ENCODE results near the gene PPFIA1. TPM values are rescaled to one million over a fixed set of nuclear protein-coding genes. Genes with fewer than 3 reads are reported as not detected.

The PPFIA1 gene
- total and polyA plus RNA-seq, 8 donors, result 14.9 to 28.7 (median 21.1) TPM

GRCh38 chr11:70352100-70352499 is 81.6 kb downstream of the PPFIA1 start:
- DNase-seq (no peak), ATAC-seq (no peak), FAIRE-seq (no peak)
- no peaks in the 10 kb centered on the region for H3K4me1 ChIP-seq
- intact Hi-C loops (cut with DNase I), result no loop called here
- WGBS, 2 donors, result 32 to 57% methylated on average over 1 of the region's 1 CpG
- H3K27me3 ChIP-seq, result no peaks in the 10 kb centered on the region
- H3K27ac ChIP-seq, result no peak overlapping the region
- H3K36me3 ChIP-seq, result peaks cover 0 to 38% (median 8%) of the 10 kb centered on the region in 3 donors
- H3K4me3 ChIP-seq, result no peak overlapping the region
- TF ChIP-seq CTCF (IDR thresholded peaks at IDR 0.05), result no peak
- H3K9me3 ChIP-seq, result no peaks in the 10 kb centered on the region

GRCh38 chr11:70352601-70353000 is 82.1 kb downstream of the PPFIA1 start:
- H3K4me3 ChIP-seq, result no peak overlapping the region
- 96 to 99% methylated on average over 19 of the region's 19 CpGs for WGBS, 2 donors
- H3K9me3 ChIP-seq, result no peaks in the 10 kb centered on the region
- no peak for ATAC-seq
- intact Hi-C loops (cut with DNase I), result no loop called here
- no peak overlapping the region for H3K27ac ChIP-seq
- no peaks in the 10 kb centered on the region for H3K27me3 ChIP-seq
- FAIRE-seq, result no peak
- no peak for DNase-seq
- no peak for TF ChIP-seq CTCF (IDR thresholded peaks at IDR 0.05)
- no peaks in the 10 kb centered on the region for H3K4me1 ChIP-seq
- H3K36me3 ChIP-seq, result peaks cover 0 to 38% (median 9%) of the 10 kb centered on the region in 3 donors

- 94 to 99% methylated on average over 2 of the region's 2 CpGs for WGBS, 2 donors
- TF ChIP-seq CTCF (IDR thresholded peaks at IDR 0.05), result no peak
- no peaks in the 10 kb centered on the region for H3K9me3 ChIP-seq
- ATAC-seq, result no peak
- H3K27ac ChIP-seq, result no peak overlapping the region
- no peak overlapping the region for H3K4me3 ChIP-seq
- H3K4me1 ChIP-seq, result no peaks in the 10 kb centered on the region
- intact Hi-C loops (cut with DNase I), result no loop called here
- no peak for FAIRE-seq
- H3K27me3 ChIP-seq, result no peaks in the 10 kb centered on the region
- H3K36me3 ChIP-seq, result peaks cover 0 to 34% (median 9%) of the 10 kb centered on the region in 3 donors
- no peak for DNase-seq
Measured at GRCh38 chr11:70353329-70353728, 82.8 kb downstream of the PPFIA1 start.

DNA sequence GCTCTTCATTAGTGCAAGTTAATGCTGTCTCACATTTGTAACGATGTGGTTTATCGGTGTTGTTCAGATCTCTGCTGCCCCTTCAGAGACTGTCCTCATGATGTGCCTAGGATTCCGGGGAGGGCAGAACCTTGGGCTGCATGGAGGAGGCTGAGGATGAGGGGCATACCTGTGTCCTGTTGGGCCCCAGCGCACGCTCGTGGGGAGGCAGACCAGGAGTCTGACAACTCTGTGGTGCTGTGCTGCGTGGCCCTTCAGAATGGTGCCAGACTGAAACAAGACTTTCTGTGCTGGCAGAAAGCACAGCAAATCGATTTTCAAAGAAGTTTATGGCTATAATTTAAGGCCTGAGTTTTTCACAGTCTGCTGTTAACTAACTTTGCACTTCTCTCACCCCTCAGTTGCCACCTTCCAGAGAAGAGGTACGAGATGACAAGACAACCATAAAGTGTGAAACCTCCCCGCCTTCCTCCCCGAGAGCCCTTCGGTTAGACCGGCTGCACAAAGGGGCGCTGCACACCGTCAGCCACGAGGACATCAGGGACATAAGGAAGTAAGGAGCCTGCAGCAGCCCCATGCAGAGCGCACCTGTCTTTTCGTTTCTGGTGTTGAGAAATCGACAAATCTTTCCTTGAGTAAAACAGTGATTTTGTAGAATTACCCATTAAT is 83.5 kb downstream of the PPFIA1 start:
- H3K27me3 ChIP-seq, result no peaks in the 10 kb centered on the region
- no peaks in the 10 kb centered on the region for H3K4me1 ChIP-seq
- DNase-seq (no peak), FAIRE-seq (no peak), ATAC-seq (no peak)
- H3K9me3 ChIP-seq, result no peaks in the 10 kb centered on the region
- H3K36me3 ChIP-seq, result peaks cover 0 to 30% (median 9%) of the 10 kb centered on the region in 3 donors
- no peak for TF ChIP-seq CTCF (IDR thresholded peaks at IDR 0.05)
- no peak overlapping the region for H3K27ac ChIP-seq
- H3K4me3 ChIP-seq, result no peak overlapping the region
- intact Hi-C loops (cut with DNase I), result no loop called here
- 94 to 95% methylated on average over 19 of the region's 19 CpGs for WGBS, 2 donors

DNA sequence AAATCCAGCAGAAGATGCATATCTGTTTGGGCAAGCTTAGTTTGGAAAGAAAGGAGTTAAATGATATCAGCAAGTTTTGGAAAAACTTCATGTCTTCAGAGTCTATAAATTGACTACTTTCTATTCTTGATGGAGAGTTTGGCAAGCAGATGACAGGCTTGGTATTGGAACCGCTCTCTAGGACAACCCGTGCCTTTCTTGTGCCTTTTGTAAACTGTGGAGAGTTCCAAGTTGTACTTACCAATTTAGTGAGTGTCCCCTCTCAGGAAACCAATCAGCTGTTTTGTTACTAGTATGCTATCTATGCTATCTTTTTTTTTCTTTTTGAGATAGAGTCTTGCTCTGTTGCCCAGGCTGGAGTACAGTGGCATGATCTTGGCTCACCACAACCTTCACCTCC is 84.1 kb downstream of the PPFIA1 start:
- ATAC-seq (no peak), DNase-seq (no peak), FAIRE-seq (no peak)
- TF ChIP-seq CTCF (IDR thresholded peaks at IDR 0.05), result no peak
- Histone ChIP-seq H3K4me3 (no peak overlapping the region), H3K27ac (no peak overlapping the region), H3K4me1 (no peaks in the 10 kb centered on the region), H3K27me3 (no peaks in the 10 kb centered on the region), H3K9me3 (no peaks in the 10 kb centered on the region), H3K36me3 (peaks cover 0 to 33% (median 9%) of the 10 kb centered on the region in 3 donors)
- WGBS, 2 donors, result 93% methylated on average over 2 of the region's 2 CpGs
- intact Hi-C loops (cut with DNase I), result no loop called here
